ENCODE results near the gene ZNG1F.
"Not testable (repeated sequence)": the region's sequence is repeated elsewhere in the genome, so short reads cannot be mapped to it uniquely, and the experiment has no call there.

Gene ZNG1F

DNA sequence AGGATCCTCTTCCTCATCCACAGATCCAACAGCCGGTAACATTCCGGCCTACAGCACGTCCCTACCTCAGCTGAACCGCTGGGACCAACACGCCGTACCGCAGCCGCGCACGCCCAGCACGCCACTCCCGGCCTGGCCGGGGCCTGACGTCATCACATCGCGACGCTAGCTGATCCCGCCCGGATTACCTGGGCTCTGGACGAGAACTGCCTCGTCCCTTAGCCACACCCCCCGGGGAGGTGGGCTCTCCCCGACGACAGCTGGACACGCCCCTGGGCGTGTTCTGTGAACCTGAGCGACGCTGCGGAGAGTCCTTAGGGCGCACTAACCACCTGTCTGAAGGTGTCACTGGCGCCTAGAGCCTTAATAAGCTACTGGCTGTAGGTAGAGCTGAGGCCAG, at the start of gene ZNG1F:
Gene ZNG1F, minus strand, starts transcription at position 101 of the 400 bp plus-strand sequence. Its CDS starts 59 bp downstream, at position 42.
- not testable (repeated sequence) for DNase-seq

DNA sequence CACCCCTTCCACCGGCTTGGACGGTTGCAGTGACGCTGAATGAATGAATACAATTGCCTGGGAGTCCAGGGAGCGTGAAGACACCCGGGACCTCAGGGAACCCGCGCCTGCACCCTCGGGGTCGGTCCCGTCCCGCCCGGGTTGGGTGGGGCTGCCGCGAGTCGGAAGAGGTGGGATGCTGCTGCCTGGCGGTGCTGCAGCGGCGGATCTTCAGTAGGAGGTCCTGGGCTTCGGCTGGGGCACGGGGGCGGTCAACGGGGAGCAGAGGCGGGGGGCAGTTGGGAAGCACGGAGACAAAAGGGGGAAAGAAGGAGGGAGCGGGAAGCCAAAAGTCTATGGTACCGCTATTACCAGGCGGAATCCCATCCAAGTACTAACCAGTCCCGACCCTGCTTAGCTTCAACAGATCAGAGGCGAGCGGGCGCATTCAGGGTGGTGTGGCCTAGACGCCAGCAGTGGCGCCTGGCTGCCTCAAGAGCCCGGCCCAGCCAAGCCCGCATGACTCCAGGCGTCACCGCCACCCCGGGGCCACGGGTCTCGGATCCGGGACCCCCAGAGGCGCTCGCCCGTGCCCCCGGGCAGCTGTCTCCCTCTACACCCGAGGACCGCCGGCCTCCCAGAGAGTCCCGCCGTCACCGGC, 48.1 kb upstream of the ZNG1F start:
- not testable (repeated sequence) for DNase-seq

DNA sequence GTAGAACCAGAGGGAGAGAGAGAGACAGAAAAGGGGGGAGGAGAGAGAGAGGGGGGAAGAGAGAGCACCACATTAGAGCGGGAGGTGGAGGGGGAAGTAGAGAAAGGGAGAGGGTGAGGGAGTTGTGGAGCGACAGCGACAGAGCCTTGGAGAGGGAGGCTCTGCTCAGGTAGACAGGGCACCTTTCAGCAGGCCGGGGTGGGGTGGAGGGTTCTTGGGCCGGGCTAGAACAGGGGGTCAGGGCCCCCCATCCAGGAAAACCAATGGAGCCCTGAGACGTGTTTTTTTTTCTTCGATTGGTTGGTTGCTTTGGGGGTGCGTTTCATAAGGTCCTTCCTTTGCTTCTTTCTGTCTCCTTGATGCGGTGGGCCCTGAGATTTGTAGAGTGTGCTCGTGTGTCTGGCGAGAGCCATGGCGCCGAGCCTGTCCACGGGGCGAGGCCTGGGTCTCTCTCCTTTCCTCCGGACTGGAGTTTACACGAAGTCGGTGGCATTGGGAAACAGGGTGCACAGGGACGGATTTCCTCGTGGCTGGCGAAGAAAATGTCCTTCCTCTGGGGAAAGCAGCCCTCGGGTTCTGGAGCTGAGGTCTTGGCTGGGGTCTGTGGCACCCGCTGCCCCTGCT, 47.5 kb upstream of the ZNG1F start:
- not testable (repeated sequence) for DNase-seq

DNA sequence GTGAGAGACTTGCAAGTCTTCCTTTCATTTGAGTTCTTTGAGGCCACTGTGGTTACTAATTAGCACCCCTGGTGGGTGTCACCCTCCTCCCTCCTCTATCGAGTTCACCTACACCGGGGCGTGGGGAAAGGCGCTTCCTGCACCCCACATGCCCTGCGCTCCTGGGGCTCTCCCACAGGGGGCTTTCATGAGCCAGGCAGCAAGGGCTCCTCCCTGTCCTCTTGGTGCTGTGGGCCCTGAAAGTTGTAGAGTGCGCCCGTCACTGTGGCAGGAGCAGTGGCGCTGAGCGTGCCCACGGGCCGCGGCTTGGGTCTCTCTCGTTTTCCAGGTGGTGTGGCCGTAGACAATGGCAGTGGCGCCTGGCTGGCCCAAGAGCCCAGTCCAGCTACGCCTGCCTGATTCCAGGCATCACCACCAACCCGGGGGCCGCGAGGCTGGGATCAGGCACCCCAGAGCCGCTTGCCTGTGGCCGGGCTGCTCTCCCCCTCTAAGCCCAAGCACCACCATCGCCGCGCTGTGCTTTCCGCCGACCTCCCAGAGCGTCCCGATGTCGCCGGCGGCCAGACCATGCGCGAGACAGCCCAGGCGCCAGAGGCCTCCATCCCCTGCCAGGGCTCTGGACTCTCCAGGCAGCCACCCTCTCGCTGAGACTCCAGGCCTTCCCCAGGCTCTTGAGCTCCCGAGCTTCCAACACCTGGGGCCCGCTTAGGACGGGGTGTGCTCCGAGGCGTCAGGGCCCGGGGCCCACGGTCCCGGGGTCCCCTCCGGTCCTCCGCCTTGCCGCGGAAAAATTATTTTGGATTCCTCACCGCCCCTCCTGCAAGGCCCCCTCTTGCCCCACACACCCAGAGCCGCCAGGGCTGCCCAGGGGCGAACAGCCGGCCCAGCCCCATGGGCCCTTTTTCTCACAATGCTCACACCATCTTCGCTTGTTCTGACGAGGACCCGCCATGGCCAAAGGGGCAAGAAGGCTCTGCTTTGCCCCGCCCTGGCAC, 46.0 kb upstream of the ZNG1F start:
- not testable (repeated sequence) for DNase-seq

DNA sequence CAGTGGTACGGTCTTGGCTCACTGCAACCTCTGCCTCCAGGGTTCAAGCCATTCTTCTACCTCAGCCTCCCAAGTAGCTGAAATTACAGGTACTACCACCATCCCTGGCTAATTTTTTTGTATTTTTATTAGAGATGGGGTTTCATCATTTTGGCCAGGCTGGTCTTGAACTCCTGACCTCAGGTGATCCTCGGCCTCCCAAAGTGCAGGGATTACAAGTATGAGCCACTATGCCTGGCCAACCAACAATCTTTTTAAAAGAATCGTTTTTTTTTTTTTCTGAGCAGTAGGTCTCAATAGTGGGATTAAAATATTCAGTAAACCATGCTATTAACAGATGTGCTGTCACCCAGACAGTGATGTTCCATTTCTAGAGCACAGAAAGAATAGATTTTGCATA, 45.1 kb upstream of the ZNG1F start:
- not testable (repeated sequence) for DNase-seq

DNA sequence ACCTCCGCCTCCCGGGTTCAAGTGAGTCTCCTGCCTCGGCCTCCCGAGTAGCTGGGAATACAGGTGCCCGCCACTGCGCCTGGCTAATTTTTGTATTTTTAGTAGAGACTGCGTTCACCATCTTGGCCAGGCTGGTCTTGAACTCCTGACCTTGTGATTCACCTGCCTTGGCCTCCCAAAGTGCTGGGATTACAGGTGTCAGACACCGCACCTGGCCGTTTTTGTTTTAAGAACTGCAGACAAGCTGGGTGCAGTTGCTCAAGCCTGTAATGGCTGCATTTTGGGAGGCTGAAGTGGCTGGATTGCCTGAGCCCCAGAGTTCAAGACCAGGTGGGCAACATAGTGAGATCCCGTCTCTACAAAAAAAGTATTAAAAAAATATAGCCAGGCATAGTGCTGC, 43.2 kb upstream of the ZNG1F start:
- DNase-seq, result not testable (repeated sequence)

DNA sequence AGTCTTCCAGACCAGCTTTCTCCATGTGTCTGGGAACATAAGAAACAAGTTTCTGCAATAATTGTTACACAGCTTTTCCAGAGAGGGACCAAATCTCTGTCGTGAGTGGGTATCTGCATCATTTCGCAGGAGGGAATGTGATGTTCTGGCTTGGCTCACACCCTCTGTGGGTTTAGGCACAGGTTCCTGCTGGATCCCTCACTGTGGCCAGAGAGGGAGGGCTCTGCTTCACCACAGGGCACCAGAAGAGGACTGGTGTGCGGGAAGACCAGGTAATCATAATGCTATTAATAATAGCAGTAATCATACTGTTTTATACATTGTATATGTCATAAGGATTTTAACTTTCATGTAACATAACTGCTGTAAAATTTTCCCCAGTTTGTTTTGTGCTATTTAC, 41.3 kb upstream of the ZNG1F start:
- DNase-seq, result peak; percentile 1

DNA sequence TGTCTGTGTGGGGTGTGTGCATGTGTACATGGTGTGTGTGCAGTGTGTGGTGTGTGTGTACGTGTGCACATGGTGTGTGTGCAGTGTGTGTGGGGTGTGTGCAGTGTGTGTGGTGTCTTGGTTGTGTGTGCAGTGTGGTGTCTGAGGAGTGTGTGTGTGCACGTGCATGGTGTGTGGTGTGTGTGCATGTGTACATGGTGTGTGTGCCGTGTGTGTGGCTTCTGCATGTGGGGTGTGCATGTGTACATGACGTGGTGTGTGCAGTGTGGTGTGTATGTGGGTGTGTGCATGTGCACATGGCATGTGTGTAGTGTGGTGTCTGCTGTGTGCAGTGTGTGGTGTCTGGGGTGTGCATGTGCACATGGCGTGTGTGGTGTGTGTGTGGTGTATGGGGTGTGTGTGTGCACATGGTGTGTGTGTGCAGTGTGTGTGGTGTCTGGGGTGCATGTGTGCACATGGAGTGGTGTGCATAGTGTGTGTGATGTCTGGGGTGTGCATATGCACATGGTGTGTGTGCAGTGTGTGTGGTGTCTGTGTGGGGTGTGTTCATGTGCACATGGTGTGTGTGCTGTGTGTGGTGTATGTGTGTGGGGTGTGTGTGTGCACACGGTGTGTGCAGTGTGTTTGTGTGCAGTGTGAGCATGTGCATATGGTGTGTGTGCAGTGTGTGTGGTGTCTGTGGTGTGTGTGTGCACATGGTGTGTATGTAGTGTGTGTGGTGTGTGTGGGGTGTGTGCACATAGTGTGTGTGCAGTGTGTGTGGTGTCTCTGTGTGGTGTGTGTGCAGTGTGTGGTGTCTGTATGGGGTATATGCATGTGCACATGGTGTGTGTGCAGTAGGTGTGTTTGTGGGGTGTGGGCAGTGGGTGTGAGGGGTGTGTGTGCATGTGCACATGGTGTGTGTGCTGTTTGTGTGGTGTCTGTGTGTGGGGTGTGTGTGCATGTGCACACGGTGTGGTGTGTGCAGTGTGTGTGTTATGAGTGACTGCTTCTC, 40.6 kb upstream of the ZNG1F start:
- DNase-seq, result peak; percentile 0

DNA sequence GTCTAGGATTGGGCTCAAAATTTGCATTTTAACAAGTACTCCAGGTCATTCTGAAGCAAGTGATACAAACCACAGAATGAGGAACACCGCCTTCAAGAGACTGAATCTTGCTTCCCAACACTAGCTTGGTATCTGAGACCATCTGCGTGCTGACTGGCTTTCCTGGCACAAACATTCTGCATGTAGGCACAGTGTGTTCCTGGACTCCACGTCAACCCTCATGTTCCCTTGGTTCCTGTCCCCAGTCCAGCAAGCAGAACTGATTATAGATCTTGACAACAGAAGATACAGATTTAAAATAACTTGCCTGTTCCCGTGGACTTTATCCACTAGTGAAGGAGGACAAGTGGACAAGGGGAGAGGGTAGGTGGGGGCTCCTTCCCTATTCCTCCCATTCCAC, 30.7 kb upstream of the ZNG1F start:
- not testable (repeated sequence) for DNase-seq

DNA sequence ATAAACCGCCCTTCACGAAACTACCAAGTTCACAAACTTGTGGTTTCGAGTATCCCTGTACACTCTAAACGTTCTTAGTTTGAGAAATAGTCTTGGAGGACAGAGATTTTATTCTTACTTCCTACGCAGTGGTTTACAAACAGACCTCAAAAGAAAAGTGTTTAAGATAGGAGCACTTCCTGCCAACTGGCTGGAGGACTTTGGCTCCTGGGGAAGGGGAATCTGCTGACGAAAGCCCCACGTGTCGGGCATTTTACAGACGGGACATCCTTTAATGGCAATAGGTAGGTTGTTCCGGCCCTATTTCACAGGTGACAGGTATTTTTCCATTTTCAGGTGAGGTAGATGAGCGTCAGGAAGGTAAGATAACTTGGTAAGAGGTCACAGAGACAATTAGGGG, 678 bp downstream of the ZNG1F start:
- DNase-seq, result not testable (repeated sequence)

DNA sequence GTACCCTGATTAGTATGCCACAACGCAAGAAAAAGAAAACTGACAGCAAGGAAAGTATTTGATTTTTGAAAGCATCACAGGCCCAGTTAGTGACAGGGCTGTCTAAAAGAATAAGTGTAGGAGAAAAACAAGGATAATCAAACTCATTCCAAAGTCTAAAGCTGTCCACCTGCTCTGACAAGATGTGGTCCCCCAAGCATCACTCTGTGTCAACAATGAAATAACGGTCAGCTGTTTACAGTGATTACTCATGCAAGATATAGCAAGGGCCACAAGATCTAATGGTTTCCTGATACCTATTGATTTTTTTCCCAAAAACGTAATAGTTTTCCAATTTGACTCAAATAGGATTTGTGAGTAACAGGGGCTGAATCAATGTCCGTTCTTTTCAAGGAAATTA, 14.1 kb downstream of the ZNG1F start:
- not testable (repeated sequence) for DNase-seq

DNA sequence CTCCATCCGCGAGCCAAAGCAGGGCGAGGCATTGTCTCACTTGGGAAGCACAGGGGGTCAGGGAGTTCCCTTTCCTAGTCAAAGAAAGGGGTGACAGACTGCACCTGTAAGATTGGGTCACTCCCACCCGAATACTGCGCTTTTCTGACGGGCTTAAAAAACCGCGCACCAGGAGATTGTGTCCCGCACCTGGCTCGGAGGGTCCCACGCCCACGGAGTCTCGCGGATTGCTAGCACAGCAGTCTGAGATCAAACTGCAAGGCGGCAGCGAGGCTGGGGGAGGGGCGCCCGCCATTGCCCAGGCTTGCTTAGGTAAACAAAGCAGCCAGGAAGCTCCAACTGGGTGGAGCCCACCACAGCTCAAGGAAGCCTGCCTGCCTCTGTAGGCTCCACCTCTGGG, 39.0 kb downstream of the ZNG1F start:
- DNase-seq, result not testable (repeated sequence)

DNA sequence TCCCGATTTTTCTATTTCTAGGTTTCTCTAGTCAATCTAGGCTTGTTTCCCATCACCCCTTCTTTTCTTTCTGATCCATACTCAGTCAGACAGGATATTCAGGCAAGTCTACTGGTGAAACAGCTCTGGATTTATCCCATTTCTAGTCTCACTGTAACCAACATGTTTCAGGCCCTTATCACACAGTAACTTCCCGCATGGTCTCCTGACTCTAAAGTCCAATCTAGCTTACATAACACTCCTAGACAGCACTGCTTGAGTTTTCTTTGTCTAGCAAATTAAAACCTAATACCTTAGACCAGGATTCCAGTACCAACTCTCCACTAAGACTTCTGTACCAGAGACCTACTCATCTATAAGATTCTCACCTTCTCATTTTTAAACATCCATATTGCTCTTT, 47.2 kb downstream of the ZNG1F start:
- DNase-seq, result not testable (repeated sequence)

DNA sequence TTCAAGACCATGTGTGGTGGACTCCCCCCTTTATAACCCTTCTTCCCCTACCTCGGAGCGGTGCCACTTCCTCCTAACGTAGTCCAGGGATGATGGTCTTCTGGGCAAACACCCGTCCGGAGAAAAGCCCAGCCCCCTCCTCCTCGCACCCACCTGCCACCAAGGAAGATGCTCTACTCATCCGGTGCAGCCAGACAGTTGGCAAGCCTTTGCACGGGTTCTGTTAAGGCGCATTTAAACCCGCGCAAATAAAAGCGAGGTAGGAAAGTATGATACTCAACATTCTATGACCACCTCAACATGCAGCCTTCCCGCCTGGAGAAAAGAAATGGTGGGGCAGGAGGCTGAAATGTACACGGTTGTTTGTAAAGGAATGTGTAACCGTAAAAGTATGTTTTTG, 60.5 kb downstream of the ZNG1F start, which contains the start of gene FOXD4L6:
Gene FOXD4L6, minus strand, starts transcription at position 101 of the 400 bp plus-strand sequence. CDS start 298 bp downstream, outside the sequence.
- not testable (repeated sequence) for DNase-seq

DNA sequence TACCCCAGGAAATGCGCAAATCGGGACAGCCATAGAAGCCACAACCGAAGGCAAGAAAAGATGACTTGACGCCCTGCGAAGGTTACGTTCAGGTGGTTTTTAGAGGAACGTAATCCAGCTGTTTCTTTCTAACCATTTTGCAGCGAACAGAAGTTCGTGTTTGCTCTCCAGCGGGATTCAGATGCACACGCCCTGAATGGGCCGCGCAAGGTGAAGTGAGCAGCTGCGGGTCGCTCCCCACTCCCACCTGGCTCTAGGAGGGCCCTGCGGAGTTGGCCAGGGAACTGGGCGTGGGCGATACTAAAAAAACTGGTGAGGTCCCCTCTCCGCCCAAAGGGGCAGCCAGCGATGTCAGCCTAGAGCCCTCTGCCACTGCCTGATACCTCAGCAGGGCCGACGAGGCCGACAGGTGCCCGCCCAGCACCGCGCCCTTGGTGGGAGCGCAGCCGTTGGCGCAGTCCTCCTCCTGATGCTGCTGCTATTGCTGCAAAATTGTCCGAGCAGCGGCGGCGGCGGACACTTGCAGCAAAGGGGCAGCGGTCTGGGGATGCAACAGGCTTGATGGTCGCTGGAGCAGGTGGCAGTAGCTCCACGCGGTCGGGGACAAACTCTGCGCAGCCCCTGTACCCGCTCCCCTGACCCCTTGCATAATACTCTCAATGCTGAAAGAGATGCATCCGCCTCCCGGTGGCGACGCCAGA, 62.2 kb downstream of the ZNG1F start:
- not testable (repeated sequence) for DNase-seq

DNA sequence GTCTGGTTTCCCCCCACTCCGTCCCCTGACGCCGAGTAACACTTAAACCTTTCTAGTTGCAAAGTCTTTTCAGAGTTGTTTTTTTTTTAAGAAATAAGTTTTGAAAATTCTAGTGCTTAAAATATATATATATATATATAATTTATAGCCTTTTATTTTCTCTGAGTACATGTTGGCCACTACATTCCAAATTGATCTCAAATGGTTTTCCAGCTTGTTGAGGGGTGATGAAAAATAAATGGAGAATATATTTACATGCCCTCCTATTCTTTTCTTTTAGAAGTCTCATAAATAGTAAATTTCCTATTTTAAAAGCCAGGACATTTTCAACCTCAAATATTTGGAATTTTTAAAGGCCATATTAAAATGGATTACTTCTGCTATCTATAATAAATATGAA, 63.2 kb downstream of the ZNG1F start:
- DNase-seq, result not testable (repeated sequence)

DNA sequence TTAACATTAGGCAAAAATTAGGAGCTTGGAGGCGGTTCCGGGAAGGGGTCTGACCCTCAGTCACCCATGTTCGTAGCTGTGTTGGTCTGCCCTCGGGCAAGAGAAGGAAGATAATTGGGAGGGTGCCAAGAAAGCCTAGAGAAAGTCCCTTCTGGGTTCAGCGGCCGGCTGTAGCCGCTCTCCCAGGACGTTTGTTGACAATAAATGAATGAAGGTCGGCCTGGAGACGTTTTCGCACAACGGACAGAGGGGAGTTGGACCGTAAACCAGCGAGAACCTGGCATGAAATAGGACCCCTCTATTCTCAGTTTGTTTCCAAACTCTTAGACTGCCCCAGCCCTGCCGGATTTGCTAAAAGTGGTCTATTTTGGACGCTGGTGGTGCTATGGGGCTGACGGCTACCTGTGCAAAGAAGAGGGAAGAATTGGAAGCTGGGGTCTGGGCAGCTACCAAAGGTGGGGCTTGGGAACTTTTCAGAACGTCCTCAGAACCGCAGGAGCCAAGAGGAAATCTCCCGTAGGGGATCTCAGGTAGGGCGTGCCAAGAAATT, 63.9 kb downstream of the ZNG1F start:
- DNase-seq, result not testable (repeated sequence)

DNA sequence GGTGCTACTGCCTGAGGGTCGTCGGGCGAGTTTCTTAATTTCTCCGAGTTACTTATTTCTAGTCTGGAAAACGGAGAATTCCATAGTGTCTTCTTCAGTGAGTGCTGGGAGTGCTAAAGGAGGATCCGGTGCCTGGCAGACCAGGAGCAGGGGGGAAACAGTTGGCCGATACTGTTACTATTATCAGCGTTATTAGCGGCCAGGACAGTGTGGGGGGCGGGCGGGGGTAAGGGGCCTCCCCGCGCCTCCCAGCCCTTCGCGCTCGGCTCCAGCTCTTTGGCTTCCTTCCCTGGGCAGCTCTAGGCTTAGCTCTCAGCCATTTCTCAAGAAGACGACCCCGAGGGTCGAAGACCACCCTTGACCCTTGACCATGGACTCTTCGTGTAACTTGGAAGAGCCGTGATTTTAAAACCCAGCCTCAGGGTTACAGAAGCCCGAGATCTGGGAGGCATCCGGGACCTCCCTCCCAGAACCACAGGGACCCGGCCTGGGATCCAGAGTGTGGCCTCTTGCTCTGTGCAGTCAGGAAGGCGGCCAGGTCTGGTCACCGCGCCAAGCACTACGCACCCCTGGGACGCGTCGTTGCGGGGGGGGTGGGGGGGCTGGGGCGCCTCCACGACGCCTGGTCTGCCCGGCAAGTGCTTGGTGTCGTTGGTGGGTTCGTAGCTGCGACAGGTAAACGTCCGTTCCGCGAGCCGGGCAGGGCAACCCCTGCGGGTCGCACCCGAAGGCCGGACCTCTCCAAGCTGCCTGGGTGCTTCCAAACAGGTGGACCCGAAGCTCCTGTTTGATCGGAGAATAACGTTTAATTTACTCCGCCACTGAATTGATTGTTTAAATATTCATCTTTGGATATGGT, 64.6 kb downstream of the ZNG1F start:
- DNase-seq, result not testable (repeated sequence)

DNA sequence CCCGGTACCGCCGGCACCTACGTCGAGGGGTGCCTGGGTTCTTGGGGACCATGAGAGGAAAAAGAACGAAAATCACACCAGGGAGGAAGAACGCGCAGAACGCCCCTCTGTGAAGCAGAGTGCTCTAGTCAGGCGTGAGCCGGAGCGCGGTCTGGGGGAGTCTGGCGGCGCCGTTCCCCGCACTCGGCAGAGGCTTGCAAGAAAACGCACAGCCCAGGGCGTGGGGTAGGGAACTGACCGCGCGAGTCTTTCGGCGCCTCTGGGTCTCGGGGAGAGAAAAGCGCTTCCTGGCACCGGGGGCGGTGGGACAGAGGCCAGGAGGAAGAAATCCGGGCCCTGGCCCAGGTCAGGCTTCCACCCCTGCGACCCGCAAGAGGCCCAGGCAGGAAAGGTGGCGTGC, 65.3 kb downstream of the ZNG1F start:
- not testable (repeated sequence) for DNase-seq

DNA sequence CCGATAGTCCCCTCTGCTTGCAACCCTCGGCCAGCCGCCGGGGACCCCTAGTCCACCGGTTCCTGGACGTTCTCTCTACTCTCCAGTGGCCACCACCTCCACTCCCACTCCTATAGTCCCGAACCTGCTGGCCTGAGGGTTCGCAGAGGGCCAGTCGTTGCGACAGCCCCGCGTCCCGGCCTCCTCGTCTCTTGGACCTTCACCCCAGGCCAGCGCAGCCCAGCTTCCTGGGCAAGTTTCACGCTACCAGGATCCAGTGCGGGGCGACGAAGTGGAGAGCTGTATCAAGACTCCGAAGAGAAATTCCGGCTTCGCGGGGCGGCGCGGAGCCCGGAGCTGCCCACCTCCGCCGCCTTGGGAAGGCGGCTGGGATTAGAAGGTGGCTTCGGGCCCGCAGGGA, 65.7 kb downstream of the ZNG1F start:
- DNase-seq, result not testable (repeated sequence)

Measured in hematopoietic multipotent progenitor cell treated with erythropoietin and hydrocortisone succinate and interleukin-3 and kit ligand, for 8 days (in vitro differentiated cells).